Pancreas (tissue), 10 donors: ENCODE results near the gene ITPKA. TPM values are rescaled to one million over a fixed set of nuclear protein-coding genes. Genes with fewer than 3 reads are reported as not detected.

Experiments
- ATAC-seq, 4 donors: fragments of 200-7000 bp; cut with Tn5 transposase; one replicate each; pipeline versions ENCODE4 v1.8.0 to v1.9.1; 2020; ENCODE audit warnings: mild to moderate bottlenecking in 4 of 4, moderate library complexity in 4 of 4
- DNase-seq, 6 donors: peaks; one replicate each; pipeline ENCODE4 v3.0.0-alpha.2; 2020
- FAIRE-seq: peaks from 2 replicates; lab custom pipeline; 2012; peaks lifted over from hg19 to GRCh38; lab: Jason Lieb, UNC
- H3K27ac ChIP-seq, 4 donors: fragments of 200-600 bp; sonication (generic); 1 replicate in 3 of 4; 2 replicates in 1 of 4; pipeline versions ENCODE4 v1.5.0 to v1.8.0; 2020
- H3K27me3 ChIP-seq, 4 donors: fragments of 200-600 bp; one replicate each; pipeline ENCODE4 v1.8.0; 2021
- H3K36me3 ChIP-seq, 3 donors: fragments of 200-600 bp; sonication (generic) in 1 of 3; one replicate each; pipeline versions ENCODE4 v1.5.0 to v1.8.0; 2020 to 2021
- H3K4me1 ChIP-seq, 3 donors: fragments of 200-600 bp; one replicate each; pipeline ENCODE4 v1.8.0; 2021
- H3K4me3 ChIP-seq, 4 donors: fragments of 200-600 bp; sonication (generic) in 2 of 4; one replicate each; pipeline versions ENCODE4 v1.5.0 to v1.8.0; 2020 to 2021
- H3K9me3 ChIP-seq, 4 donors: fragments of 200-600 bp; one replicate each; pipeline ENCODE4 v1.8.0; 2021
- WGBS, 2 donors: extraction: QIAGEN DNeasy Blood & Tissue Kit; methylation state at CpG; one replicate each; pipeline ENCODE4 v1.1.7; 2013; 5-methylcytosine and 5-hydroxymethylcytosine counted together
- intact Hi-C, 3 donors: fragments of 100-400 bp; cut with DNase I; formaldehyde crosslinking; loops; one replicate each; pipeline versions ENCODE4 v1.11.1 to v1.14.2; 2022
- polyA plus RNA-seq, 2 donors: library from polyadenylated mRNA; stranded (reverse); fragments of 200-250 nt; gene quantifications; one replicate each; pipeline ENCODE4 v1.2.3, GENCODE V29; 2013
- total RNA-seq, 6 donors: library from RNA; stranded (reverse); fragmentation: NEBNext Ultra II Directional in 4 of 6; extraction: Animal tissue kit (Norgen Biotek cat#: 25700) in 4 of 6; gene quantifications; one replicate each; pipeline versions ENCODE4 v1.2.1 to v1.2.4, GENCODE V29; 2021 to 2023
- TF ChIP-seq, protein P1 (sequence below), 4 donors: fragments of 200-600 bp; sonication (generic) in 3 of 4; IDR thresholded peaks; one replicate each; pipeline versions ENCODE4 v1.5.0 to v1.8.0; 2021; ENCODE audit warnings: antibody characterized with exemption in 4 of 4
- donor health status: healthy with polysubstance abuse.
- donor health status: DM: no; HTN: no; CAD: no; lungs with moderate emphysema.
- donor health status: DM: no; HTN: no; CAD: no.
- donor health status: control.
- donor health status: control.
- donor health status: Bipolar disorder and iron deficiency.
- donor health status: DM: yes; HTN: yes; CAD: no.
- donor health status: DM: no; HTN: no; CAD: no.
- donor health status: DM: no; HTN: no; CAD: no.
- donor health status: DM: yes; HTN: yes; CAD: no.

The ITPKA gene
- total and polyA plus RNA-seq, 8 donors = 0.64 to 2.8 (median 1.1) TPM

DNA sequence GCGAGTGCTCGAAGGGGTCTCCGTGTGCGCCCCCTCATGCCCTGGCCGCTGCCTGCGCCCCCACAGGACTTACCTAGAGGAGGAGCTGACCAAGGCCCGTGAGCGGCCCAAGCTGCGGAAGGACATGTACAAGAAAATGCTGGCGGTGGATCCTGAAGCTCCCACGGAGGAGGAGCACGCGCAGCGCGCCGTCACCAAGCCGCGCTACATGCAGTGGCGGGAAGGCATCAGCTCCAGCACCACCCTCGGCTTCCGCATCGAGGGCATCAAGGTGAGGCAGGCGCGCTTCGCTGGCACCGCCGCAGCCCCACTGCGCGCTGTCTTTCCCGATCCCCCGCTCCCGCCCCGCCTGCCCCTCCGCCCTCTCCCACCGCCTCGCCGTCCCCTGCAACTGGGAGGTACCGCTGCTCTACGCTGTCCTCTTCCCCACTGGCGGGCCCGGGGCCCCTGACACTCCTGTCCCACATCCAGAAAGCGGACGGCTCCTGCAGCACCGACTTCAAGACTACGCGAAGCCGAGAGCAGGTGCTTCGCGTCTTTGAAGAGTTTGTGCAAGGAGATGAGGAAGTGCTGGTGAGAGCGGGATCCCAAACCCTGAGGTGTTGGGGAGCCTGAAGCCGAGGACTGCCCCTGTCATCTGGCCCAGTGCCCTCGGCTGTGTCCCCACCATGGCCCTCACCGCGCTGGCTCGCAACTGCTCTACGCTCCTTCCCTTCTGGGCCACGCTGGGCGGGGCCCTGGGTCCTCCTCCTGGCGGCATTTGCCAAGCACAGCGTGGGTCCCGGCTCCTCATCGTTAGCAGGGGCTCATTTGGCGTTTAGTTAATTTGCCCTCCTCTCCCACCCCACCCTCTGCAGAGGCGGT, 8.5 kb downstream of the ITPKA start:
- H3K27me3 ChIP-seq = no peaks in the 10 kb centered on the region
- peak overlapping the region in 1 of 4 donors; percentile 10 for H3K4me3 ChIP-seq
- WGBS, 2 donors = 69 to 77% methylated on average over 56 to 64 of the region's 64 CpGs
- H3K27ac ChIP-seq = no peak overlapping the region
- intact Hi-C loops = no loop called here
- TF ChIP-seq, protein P1, sequence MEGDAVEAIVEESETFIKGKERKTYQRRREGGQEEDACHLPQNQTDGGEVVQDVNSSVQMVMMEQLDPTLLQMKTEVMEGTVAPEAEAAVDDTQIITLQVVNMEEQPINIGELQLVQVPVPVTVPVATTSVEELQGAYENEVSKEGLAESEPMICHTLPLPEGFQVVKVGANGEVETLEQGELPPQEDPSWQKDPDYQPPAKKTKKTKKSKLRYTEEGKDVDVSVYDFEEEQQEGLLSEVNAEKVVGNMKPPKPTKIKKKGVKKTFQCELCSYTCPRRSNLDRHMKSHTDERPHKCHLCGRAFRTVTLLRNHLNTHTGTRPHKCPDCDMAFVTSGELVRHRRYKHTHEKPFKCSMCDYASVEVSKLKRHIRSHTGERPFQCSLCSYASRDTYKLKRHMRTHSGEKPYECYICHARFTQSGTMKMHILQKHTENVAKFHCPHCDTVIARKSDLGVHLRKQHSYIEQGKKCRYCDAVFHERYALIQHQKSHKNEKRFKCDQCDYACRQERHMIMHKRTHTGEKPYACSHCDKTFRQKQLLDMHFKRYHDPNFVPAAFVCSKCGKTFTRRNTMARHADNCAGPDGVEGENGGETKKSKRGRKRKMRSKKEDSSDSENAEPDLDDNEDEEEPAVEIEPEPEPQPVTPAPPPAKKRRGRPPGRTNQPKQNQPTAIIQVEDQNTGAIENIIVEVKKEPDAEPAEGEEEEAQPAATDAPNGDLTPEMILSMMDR (IDR thresholded peaks at IDR 0.05) = no peak
- no peaks in the 10 kb centered on the region for H3K4me1 ChIP-seq
- DNase-seq (peak in 1 of 6 donors; percentile 60), ATAC-seq (peak in 2 of 4 donors; percentile 10 to 13), FAIRE-seq (no peak)
- no peaks in the 10 kb centered on the region for H3K9me3 ChIP-seq
- H3K36me3 ChIP-seq = no peaks in the 10 kb centered on the region

DNA sequence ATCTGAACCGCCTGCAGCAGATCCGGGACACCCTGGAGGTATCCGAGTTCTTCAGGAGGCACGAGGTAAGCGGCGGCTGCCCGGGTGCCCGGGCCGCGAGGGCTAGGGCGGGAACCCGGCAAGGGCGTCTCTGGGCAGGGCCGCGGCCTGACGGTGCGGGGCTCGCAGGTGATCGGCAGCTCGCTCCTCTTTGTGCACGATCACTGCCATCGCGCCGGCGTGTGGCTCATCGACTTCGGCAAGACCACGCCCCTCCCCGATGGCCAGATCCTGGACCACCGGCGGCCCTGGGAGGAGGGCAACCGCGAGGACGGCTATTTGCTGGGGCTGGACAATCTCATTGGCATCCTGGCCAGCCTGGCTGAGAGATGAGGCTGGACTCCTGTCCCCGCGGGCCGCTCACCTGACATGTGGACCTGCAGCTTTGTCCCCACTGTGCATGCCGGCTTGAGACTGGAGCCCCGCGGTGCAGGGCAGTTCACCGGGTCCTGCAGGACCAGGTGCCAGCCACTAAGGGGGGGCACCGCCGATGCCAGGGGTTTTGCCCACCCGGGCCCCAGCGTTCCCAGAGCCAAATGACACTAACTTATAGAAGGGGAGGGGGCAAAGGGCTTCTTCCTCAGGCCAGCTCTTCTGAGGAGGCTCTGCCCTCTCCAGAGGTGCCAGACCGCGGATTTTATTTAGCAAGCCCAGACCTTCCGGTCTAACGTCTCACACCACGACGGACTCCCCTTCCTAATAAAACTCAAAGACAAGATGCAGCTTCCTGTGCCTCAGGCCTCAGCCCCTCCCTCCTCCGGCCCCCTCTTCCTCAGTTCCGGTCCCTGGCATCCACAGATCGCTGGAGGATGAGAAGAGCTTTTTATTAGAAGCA, 9.4 kb downstream of the ITPKA start:
- DNase-seq = peak in 1 of 6 donors; percentile 67
- Histone ChIP-seq H3K27ac (no peak overlapping the region), H3K4me1 (no peaks in the 10 kb centered on the region), H3K9me3 (no peaks in the 10 kb centered on the region), H3K36me3 (no peaks in the 10 kb centered on the region), H3K4me3 (peak overlapping the region in 1 of 4 donors; percentile 10), H3K27me3 (no peaks in the 10 kb centered on the region)
- 71 to 78% methylated on average over 39 to 54 of the region's 54 CpGs for WGBS, 2 donors
- FAIRE-seq = no peak
- TF ChIP-seq, protein P1 (IDR thresholded peaks at IDR 0.05) = no peak
- peak in 1 of 4 donors; percentile 8 for ATAC-seq
- intact Hi-C loops = no loop called here

DNA sequence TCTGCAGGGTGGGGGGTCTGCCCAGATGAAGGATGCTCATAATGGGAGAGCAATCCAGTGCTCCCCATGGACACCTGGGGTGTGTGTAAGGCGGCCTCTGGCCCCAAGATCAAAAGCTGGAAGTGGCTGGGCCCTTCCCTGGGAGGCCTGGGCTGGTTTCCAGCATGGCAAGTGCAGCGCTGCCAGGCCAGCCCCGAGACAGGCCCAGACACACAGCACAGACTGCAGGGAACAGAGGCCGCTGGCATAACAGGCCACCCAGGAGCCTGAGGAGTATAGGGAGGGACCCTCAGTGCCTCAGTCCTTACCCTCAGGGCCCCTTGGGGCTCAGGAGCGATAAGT, 10.0 kb downstream of the ITPKA start:
- DNase-seq = no peak
- no peak for ATAC-seq
- no peaks in the 10 kb centered on the region for H3K9me3 ChIP-seq
- 86 to 89% methylated on average over 5 of the region's 5 CpGs for WGBS, 2 donors
- H3K4me1 ChIP-seq = no peaks in the 10 kb centered on the region
- no peak overlapping the region for H3K4me3 ChIP-seq
- intact Hi-C loops = no loop called here
- H3K36me3 ChIP-seq = no peaks in the 10 kb centered on the region
- no peak for FAIRE-seq
- no peaks in the 10 kb centered on the region for H3K27me3 ChIP-seq
- no peak overlapping the region for H3K27ac ChIP-seq
- TF ChIP-seq, protein P1 (IDR thresholded peaks at IDR 0.05) = no peak

DNA sequence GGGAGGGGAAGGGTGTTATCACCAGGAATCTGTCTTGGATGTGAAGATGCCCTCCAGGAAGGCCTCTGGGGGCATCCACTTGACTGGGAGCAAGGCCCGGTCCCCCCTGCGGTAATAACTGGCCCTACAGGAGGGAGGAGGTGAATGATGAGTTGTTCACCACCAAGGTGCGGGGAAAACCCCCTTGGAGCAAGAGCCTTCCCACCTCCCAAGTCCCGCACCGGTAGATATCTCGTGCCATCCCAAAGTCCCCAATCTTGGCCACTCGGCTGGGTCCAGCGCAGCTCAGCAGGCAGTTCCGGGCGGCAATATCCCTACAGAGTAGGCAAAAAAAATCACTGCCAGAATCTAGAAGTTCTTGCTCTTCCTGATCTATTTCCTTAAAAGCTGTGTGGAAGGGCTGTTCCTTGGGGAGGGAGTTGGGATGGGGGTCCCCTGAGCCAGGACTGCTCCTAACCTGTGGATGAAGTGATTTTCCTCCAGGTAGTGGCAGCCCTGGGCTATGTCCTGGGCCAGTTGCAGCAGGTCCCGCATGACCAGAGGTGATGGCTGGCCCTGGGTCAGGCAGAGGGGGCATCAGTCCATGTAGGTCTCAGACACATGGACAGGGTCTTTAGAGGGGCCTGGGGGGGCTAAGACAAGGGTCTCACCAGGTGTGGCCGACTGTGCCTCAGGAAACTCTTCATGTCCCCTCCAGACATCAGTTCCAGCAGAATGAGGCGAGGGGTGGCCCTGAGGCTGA, 11.2 kb downstream of the ITPKA start:
- H3K9me3 ChIP-seq = no peaks in the 10 kb centered on the region
- no peak overlapping the region for H3K27ac ChIP-seq
- no peaks in the 10 kb centered on the region for H3K27me3 ChIP-seq
- intact Hi-C loops = no loop called here
- TF ChIP-seq, protein P1 (IDR thresholded peaks at IDR 0.05) = no peak
- H3K4me1 ChIP-seq = no peaks in the 10 kb centered on the region
- no peak overlapping the region for H3K4me3 ChIP-seq
- ATAC-seq = no peak
- no peak for FAIRE-seq
- no peak for DNase-seq
- no peaks in the 10 kb centered on the region for H3K36me3 ChIP-seq
- 92 to 94% methylated on average over 13 of the region's 13 CpGs for WGBS, 2 donors
